ENCODE data around the gene SSTR3.

Gene SSTR3

GRCh38 chr22:37241351-37242142 is 29.3 kb upstream of the SSTR3 start:
- Histone ChIP-seq H3K27me3 (ENCODE audit: control insufficient read depth in 1 of 2, insufficient read depth in 2 of 2, low read length in 2 of 2) (peaks cover 19 to 23% of the 10 kb centered on the region in 2 donors), H3K9ac (ENCODE audit: low read length in 2 of 2) (no peak overlapping the region), H3K36me3 (ENCODE audit: control insufficient read depth in 2 of 2, insufficient read depth in 2 of 2, low read length in 2 of 2) (no peaks in the 10 kb centered on the region), H3K4me3 (ENCODE audit: low read length in 2 of 2) (no peak overlapping the region), H3K9me3 (ENCODE audit: control insufficient read depth in 2 of 2, low read length in 2 of 2) (no peaks in the 10 kb centered on the region), H3K27ac (ENCODE audit: low read length) (no peak overlapping the region), H3K4me1 (ENCODE audit: control insufficient read depth, insufficient read depth, low read length) (peaks cover 2% of the 10 kb centered on the region)

GRCh38 chr22:37240941-37241320 is 28.7 kb upstream of the SSTR3 start:
- H3K27me3 ChIP-seq (ENCODE audit: control insufficient read depth in 1 of 2, insufficient read depth in 2 of 2, low read length in 2 of 2): peaks cover 25 to 26% of the 10 kb centered on the region in 2 donors
- peaks cover 2% of the 10 kb centered on the region for H3K4me1 ChIP-seq (ENCODE audit: control insufficient read depth, insufficient read depth, low read length)

GRCh38 chr22:37240240-37240940 is 28.1 kb upstream of the SSTR3 start:
- H3K27me3 ChIP-seq (ENCODE audit: control insufficient read depth in 1 of 2, insufficient read depth in 2 of 2, low read length in 2 of 2): peaks cover 30% of the 10 kb centered on the region in 2 donors
- H3K4me3 ChIP-seq (ENCODE audit: low read length in 2 of 2): no peak overlapping the region
- H3K27ac ChIP-seq (ENCODE audit: low read length): no peak overlapping the region
- no peak overlapping the region for H3K9ac ChIP-seq (ENCODE audit: low read length in 2 of 2)
- H3K9me3 ChIP-seq (ENCODE audit: control insufficient read depth in 2 of 2, low read length in 2 of 2): no peaks in the 10 kb centered on the region
- peaks cover 2% of the 10 kb centered on the region for H3K4me1 ChIP-seq (ENCODE audit: control insufficient read depth, insufficient read depth, low read length)
- H3K36me3 ChIP-seq (ENCODE audit: control insufficient read depth in 2 of 2, insufficient read depth in 2 of 2, low read length in 2 of 2): no peaks in the 10 kb centered on the region

More at GRCh38 chr22:37240941-37241320, 28.7 kb upstream of the SSTR3 start:
- Histone ChIP-seq H3K9ac (ENCODE audit: low read length in 2 of 2) (no peak overlapping the region), H3K4me3 (ENCODE audit: low read length in 2 of 2) (no peak overlapping the region), H3K36me3 (ENCODE audit: control insufficient read depth in 2 of 2, insufficient read depth in 2 of 2, low read length in 2 of 2) (no peaks in the 10 kb centered on the region), H3K27ac (ENCODE audit: low read length) (no peak overlapping the region), H3K9me3 (ENCODE audit: control insufficient read depth in 2 of 2, low read length in 2 of 2) (no peaks in the 10 kb centered on the region)

- no peak overlapping the region for H3K9ac ChIP-seq (ENCODE audit: low read length in 2 of 2)
- peaks cover 2% of the 10 kb centered on the region for H3K4me1 ChIP-seq (ENCODE audit: control insufficient read depth, insufficient read depth, low read length)
- no peaks in the 10 kb centered on the region for H3K9me3 ChIP-seq (ENCODE audit: control insufficient read depth in 2 of 2, low read length in 2 of 2)
- H3K36me3 ChIP-seq (ENCODE audit: control insufficient read depth in 2 of 2, insufficient read depth in 2 of 2, low read length in 2 of 2): no peaks in the 10 kb centered on the region
- H3K27ac ChIP-seq (ENCODE audit: low read length): no peak overlapping the region
- peaks cover 33 to 34% of the 10 kb centered on the region in 2 donors for H3K27me3 ChIP-seq (ENCODE audit: control insufficient read depth in 1 of 2, insufficient read depth in 2 of 2, low read length in 2 of 2)
- no peak overlapping the region for H3K4me3 ChIP-seq (ENCODE audit: low read length in 2 of 2)
Observed at GRCh38 chr22:37239336-37240239, 27.3 kb upstream of the SSTR3 start.

GRCh38 chr22:37237371-37238268 is 25.3 kb upstream of the SSTR3 start:
- H3K9ac ChIP-seq (ENCODE audit: low read length in 2 of 2): no peak overlapping the region
- peaks cover 2% of the 10 kb centered on the region for H3K4me1 ChIP-seq (ENCODE audit: control insufficient read depth, insufficient read depth, low read length)
- peaks cover 32 to 36% of the 10 kb centered on the region in 2 donors for H3K27me3 ChIP-seq (ENCODE audit: control insufficient read depth in 1 of 2, insufficient read depth in 2 of 2, low read length in 2 of 2)
- H3K27ac ChIP-seq (ENCODE audit: low read length): no peak overlapping the region
- H3K4me3 ChIP-seq (ENCODE audit: low read length in 2 of 2): no peak overlapping the region
- no peaks in the 10 kb centered on the region for H3K36me3 ChIP-seq (ENCODE audit: control insufficient read depth in 2 of 2, insufficient read depth in 2 of 2, low read length in 2 of 2)
- no peaks in the 10 kb centered on the region for H3K9me3 ChIP-seq (ENCODE audit: control insufficient read depth in 2 of 2, low read length in 2 of 2)

GRCh38 chr22:37235897-37236607 is 23.8 kb upstream of the SSTR3 start:
- H3K27me3 ChIP-seq (ENCODE audit: control insufficient read depth in 1 of 2, insufficient read depth in 2 of 2, low read length in 2 of 2): peaks cover 28 to 33% of the 10 kb centered on the region in 2 donors
- H3K4me1 ChIP-seq (ENCODE audit: control insufficient read depth, insufficient read depth, low read length): no peaks in the 10 kb centered on the region
- no peak overlapping the region for H3K9ac ChIP-seq (ENCODE audit: low read length in 2 of 2)
- no peak overlapping the region for H3K4me3 ChIP-seq (ENCODE audit: low read length in 2 of 2)
- H3K36me3 ChIP-seq (ENCODE audit: control insufficient read depth in 2 of 2, insufficient read depth in 2 of 2, low read length in 2 of 2): no peaks in the 10 kb centered on the region
- no peaks in the 10 kb centered on the region for H3K9me3 ChIP-seq (ENCODE audit: control insufficient read depth in 2 of 2, low read length in 2 of 2)
- H3K27ac ChIP-seq (ENCODE audit: low read length): no peak overlapping the region

GRCh38 chr22:37234736-37235711 is 22.7 kb upstream of the SSTR3 start:
- no peak overlapping the region for H3K9ac ChIP-seq (ENCODE audit: low read length in 2 of 2)
- no peaks in the 10 kb centered on the region for H3K4me1 ChIP-seq (ENCODE audit: control insufficient read depth, insufficient read depth, low read length)

GRCh38 chr22:37233751-37234631 is 21.7 kb upstream of the SSTR3 start:
- Histone ChIP-seq H3K27me3 (ENCODE audit: control insufficient read depth in 1 of 2, insufficient read depth in 2 of 2, low read length in 2 of 2) (peaks cover 20 to 29% of the 10 kb centered on the region in 2 donors), H3K27ac (ENCODE audit: low read length) (no peak overlapping the region), H3K4me3 (ENCODE audit: low read length in 2 of 2) (no peak overlapping the region), H3K36me3 (ENCODE audit: control insufficient read depth in 2 of 2, insufficient read depth in 2 of 2, low read length in 2 of 2) (no peaks in the 10 kb centered on the region), H3K4me1 (ENCODE audit: control insufficient read depth, insufficient read depth, low read length) (no peaks in the 10 kb centered on the region), H3K9me3 (ENCODE audit: control insufficient read depth in 2 of 2, low read length in 2 of 2) (no peaks in the 10 kb centered on the region), H3K9ac (ENCODE audit: low read length in 2 of 2) (no peak overlapping the region)

More at GRCh38 chr22:37234736-37235711, 22.7 kb upstream of the SSTR3 start:
- H3K4me3 ChIP-seq (ENCODE audit: low read length in 2 of 2): no peak overlapping the region
- no peaks in the 10 kb centered on the region for H3K9me3 ChIP-seq (ENCODE audit: control insufficient read depth in 2 of 2, low read length in 2 of 2)
- no peak overlapping the region for H3K27ac ChIP-seq (ENCODE audit: low read length)
- H3K36me3 ChIP-seq (ENCODE audit: control insufficient read depth in 2 of 2, insufficient read depth in 2 of 2, low read length in 2 of 2): no peaks in the 10 kb centered on the region
- H3K27me3 ChIP-seq (ENCODE audit: control insufficient read depth in 1 of 2, insufficient read depth in 2 of 2, low read length in 2 of 2): peaks cover 20 to 29% of the 10 kb centered on the region in 2 donors
